ENCODE data around the gene NYAP2.

The NYAP2 gene

GRCh38 chr2:225452677-225453076 lies 53.2 kb downstream of the NYAP2 start:
- Histone ChIP-seq H3K4me3 (ENCODE audit: low read depth, low read length) (no peak overlapping the region), H3K27ac (no peak overlapping the region), H3K9me3 (ENCODE audit: severe bottlenecking) (no peaks in the 10 kb centered on the region), H3K36me3 (no peaks in the 10 kb centered on the region), H3K27me3 (ENCODE audit: insufficient read depth, low read depth, severe bottlenecking) (no peaks in the 10 kb centered on the region)
- DNase-seq, result no peak
- TF ChIP-seq, protein P1, sequence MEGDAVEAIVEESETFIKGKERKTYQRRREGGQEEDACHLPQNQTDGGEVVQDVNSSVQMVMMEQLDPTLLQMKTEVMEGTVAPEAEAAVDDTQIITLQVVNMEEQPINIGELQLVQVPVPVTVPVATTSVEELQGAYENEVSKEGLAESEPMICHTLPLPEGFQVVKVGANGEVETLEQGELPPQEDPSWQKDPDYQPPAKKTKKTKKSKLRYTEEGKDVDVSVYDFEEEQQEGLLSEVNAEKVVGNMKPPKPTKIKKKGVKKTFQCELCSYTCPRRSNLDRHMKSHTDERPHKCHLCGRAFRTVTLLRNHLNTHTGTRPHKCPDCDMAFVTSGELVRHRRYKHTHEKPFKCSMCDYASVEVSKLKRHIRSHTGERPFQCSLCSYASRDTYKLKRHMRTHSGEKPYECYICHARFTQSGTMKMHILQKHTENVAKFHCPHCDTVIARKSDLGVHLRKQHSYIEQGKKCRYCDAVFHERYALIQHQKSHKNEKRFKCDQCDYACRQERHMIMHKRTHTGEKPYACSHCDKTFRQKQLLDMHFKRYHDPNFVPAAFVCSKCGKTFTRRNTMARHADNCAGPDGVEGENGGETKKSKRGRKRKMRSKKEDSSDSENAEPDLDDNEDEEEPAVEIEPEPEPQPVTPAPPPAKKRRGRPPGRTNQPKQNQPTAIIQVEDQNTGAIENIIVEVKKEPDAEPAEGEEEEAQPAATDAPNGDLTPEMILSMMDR (IDR thresholded peaks at IDR 0.05; ENCODE audit: low read depth, low read length), result no peak

- Histone ChIP-seq H3K27ac (no peak overlapping the region), H3K4me3 (ENCODE audit: low read depth, low read length) (no peak overlapping the region), H3K36me3 (no peaks in the 10 kb centered on the region), H3K27me3 (ENCODE audit: insufficient read depth, low read depth, severe bottlenecking) (no peaks in the 10 kb centered on the region), H3K9me3 (ENCODE audit: severe bottlenecking) (no peaks in the 10 kb centered on the region)
- peak; percentile 41 for DNase-seq
- TF ChIP-seq, protein P1 (IDR thresholded peaks at IDR 0.05; ENCODE audit: low read depth, low read length), result no peak
Measured at GRCh38 chr2:225454412-225454811, 54.9 kb downstream of the NYAP2 start.

GRCh38 chr2:225456619-225457260 lies 57.2 kb downstream of the NYAP2 start:
- Histone ChIP-seq H3K27ac (no peak overlapping the region), H3K9me3 (ENCODE audit: severe bottlenecking) (no peaks in the 10 kb centered on the region), H3K36me3 (no peaks in the 10 kb centered on the region), H3K4me3 (ENCODE audit: low read depth, low read length) (no peak overlapping the region), H3K27me3 (ENCODE audit: insufficient read depth, low read depth, severe bottlenecking) (no peaks in the 10 kb centered on the region)
- TF ChIP-seq, protein P1 (IDR thresholded peaks at IDR 0.05; ENCODE audit: low read depth, low read length), result no peak
- no peak for DNase-seq

GRCh38 chr2:225457482-225457881 lies 58.0 kb downstream of the NYAP2 start:
- DNase-seq, result no peak
- TF ChIP-seq, protein P1 (IDR thresholded peaks at IDR 0.05; ENCODE audit: low read depth, low read length), result no peak
- no peak overlapping the region for H3K4me3 ChIP-seq (ENCODE audit: low read depth, low read length)
- H3K36me3 ChIP-seq, result no peaks in the 10 kb centered on the region
- no peaks in the 10 kb centered on the region for H3K27me3 ChIP-seq (ENCODE audit: insufficient read depth, low read depth, severe bottlenecking)
- no peak overlapping the region for H3K27ac ChIP-seq
- H3K9me3 ChIP-seq (ENCODE audit: severe bottlenecking), result no peaks in the 10 kb centered on the region

DNA sequence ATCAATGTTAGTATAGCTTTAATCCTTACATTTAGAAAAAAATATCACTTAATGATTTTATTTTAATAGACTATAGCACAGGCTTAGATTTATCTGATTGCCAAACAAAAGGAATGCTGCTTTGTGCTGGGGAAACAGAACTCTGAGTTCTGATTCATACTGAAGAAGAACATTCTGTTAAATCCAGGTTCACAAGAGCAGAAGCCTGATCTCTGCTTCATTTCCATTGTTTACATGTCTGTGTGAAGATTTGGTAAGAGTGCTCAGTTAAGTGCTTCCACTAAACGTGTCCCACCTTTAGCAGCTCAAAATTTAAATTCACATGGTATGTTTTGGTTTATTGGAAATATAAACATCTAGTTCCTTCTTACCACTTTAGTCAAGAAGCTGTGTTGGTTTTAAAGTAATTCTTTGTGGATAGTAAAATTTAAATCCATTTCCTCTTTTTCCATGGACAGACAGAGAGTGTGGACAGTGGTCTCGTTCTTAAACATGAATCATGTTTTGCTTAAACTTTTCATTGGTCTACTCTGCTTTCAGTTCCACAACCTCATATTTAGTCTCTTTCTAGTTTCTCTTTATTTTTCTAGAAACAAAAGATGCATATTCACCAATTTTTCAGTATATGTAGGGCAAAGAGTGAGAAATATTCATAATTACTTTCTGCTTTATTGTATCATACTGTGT lies 59.1 kb downstream of the NYAP2 start:
- no peaks in the 10 kb centered on the region for H3K27me3 ChIP-seq (ENCODE audit: insufficient read depth, low read depth, severe bottlenecking)
- no peak for DNase-seq
- no peaks in the 10 kb centered on the region for H3K36me3 ChIP-seq
- no peak overlapping the region for H3K4me3 ChIP-seq (ENCODE audit: low read depth, low read length)
- TF ChIP-seq, protein P1 (IDR thresholded peaks at IDR 0.05; ENCODE audit: low read depth, low read length), result no peak
- H3K9me3 ChIP-seq (ENCODE audit: severe bottlenecking), result no peaks in the 10 kb centered on the region
- H3K27ac ChIP-seq, result no peak overlapping the region
